GM10847 (cell line): Measurements from ENCODE around the gene TMEM131.

Experiments used
- POLR2A ChIP-seq: IDR thresholded peaks from 2 replicates; pipeline ENCODE4 v1.6.1; 2011; ENCODE audit not compliant: insufficient read length; ENCODE audit errors: extremely low read depth

The TMEM131 gene

DNA sequence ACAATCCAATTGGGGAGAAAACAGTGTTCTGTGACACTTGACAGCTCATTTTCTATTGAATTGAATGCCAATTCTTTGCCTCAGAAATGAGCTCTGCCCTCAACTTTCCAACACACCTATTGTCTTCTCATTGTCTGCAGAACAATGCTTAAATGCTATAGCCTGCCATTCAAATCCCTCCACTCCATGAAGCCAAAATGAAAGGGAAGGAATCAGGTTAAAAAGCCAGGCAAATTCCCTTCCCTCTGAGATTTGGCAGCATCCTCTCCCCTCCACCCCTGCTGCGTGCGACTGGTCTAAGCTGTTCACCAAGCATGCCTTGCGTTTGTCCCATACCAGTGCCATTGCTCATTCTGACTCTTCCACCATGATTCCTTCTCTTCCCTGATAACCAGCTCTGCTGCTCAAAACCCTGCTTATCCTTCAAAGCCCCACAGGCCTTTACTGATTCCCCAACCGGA, 32.4 kb upstream of the TMEM131 start:
- TF ChIP-seq POLR2A: no peak

GRCh38 chr2:98027538-98027937, 31.8 kb upstream of the TMEM131 start:
- no peak for TF ChIP-seq POLR2A

- TF ChIP-seq POLR2A: no peak
These were observed 31.3 kb upstream of the TMEM131 start for GRCh38 chr2:98026927-98027522.

DNA sequence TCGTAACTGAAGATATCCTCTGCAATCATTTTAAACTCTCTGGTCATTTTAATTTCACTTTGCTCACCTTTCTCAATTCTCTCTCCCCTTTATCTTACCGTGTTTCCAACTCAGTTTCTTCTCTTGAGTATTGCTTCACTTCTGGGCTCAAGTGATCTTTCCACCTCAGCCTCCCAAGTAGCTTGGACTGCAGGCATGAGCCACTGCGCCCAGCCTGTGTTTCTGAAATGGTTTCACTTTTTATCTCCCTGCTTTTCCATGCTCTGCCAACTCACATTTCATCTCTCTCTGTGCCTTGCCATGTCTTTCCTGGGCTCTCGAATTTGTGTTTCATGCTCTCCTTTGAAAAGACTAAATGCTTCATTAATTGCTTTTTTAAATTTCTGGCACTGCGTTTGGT, 30.5 kb upstream of the TMEM131 start:
- no peak for TF ChIP-seq POLR2A

DNA sequence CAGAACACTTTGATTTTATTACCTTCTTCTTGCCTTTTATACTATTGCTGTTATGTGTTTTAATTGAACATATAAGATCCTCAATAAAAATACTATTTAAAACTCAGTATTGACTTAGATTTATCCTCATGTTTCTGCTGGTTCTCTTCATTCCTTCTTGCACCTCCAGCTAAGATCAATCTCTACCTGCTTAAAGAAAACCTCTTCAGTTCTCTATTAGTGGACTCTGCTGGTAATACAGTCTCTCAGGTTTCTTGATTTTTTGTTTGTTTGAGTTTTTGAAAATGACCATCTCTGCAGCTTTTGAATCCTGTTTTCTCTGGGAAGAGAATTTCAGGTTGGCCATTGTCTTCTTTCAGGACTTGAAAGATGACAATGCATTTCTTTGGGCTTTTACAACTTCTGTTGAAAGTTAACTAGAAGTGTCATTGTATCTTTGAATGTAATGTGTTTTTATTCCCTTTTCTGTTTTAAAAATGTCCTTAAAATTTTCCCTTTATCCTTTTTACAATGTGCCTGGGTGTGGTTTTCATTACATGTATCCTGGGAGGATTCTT, 29.8 kb upstream of the TMEM131 start:
- no peak for TF ChIP-seq POLR2A

DNA sequence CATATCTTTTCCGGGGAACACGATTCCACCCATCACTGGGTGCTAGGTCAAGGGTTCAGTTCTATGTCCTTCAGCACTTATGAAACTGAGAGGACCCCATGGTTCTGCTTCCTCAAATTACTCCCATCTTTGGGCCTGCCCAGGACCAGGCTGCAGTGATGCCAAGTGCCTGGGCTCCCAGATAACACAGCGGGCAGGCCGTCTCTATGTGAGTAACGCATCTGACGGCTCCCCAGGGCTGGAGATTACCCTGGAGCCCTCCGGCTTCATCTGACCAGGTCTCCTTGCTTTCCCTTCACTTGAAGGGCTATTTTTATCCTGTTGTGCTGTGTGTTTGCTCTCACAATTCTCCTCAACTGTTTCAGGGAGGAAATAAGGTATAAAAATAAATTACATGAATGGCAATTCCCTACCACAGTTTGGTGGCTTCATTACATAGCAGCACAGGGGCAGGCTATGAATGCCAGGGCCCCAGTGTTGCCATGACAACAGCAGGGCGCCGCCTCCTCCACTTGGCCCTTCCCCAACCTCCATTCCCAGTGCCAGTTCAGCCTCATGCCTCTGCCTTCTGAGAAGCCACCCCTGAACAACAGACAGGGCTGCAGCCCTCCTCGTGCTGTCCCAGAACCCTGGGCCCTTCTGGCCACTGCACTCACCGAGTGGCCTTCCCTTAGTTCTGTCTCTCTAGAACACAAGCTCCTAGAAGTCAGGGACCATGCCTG, 25.4 kb upstream of the TMEM131 start:
- no peak for TF ChIP-seq POLR2A

DNA sequence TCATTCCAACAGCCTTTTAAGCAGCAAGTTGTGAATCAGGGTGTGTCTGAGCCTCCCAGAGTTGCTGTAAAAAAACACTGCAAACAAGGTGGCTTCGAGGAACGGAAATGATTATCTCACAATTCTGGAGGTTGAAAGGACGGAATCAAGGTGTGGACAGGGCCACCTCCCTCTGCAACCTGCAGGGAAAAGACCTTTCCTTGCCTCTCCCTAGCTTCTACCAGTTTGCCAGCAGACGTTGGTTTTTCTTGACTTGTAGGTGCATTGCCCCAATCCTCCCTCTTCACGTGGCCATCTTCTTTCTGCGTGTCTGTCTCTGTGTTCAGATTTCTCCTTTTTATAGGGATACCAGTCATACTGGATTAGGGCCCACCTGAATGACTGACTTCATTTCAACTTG, 24.8 kb upstream of the TMEM131 start:
- no peak for TF ChIP-seq POLR2A

- TF ChIP-seq POLR2A: no peak
These were observed 21.3 kb upstream of the TMEM131 start for GRCh38 chr2:98016908-98017670.

DNA sequence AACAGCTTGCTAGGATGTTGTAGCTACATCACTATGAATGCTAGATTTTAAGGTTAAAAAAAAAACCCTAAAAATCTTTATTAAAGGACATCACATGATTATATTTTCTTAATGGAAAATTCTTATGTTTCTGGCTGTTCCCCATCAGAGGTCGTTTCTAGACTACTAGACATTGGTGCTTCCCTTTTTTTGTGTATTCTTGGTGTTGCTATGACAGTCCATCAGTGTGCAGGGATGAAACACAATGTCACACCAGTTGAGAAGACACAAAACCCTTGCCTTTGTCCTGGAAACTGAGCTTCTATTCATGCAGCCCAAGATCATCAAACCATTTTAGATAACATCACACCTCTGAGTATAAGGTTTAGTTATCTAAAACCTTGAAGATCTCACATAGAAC, 19.9 kb upstream of the TMEM131 start:
- TF ChIP-seq POLR2A: no peak

DNA sequence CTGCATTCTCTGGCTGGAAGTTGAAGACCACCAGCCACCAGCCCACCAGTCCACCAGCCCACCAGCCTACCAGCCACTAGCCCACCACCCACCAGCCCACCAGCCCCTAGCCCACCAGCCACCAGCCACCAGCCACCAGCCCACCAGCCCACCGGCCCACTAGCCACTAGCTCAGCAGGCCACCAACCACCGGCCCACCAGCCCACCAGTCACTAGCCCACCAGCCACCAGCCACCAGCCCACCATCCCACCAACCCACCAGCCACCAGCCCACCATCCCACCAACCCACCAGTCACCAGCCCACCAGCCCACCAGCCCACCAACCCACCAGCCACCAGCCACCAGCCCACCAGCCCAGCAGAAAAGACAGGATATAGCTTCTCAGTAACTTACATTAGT, 18.6 kb upstream of the TMEM131 start:
- TF ChIP-seq POLR2A: no peak

GRCh38 chr2:98013407-98014042, 17.8 kb upstream of the TMEM131 start:
- TF ChIP-seq POLR2A: no peak

DNA sequence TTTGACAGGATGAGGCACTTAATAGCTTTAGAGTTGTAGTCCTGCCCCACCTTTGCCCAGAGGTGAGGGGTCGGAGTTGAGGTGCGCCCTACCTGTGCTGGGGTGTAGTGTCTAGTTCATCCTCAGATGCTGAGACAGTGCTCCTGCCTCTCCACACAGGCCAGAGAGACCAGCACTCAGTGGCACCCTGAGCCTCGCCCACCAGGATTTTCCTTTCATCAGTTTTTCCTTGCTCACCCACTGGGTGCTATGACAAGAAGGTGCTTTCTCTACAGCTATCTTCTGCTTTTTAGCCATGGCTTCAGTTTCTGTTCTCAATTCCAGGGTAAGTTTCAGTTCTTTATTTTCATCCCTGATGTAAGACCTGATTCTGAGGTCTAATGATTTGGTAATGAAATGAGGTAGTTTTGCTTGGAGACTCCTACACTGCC, 16.8 kb upstream of the TMEM131 start:
- TF ChIP-seq POLR2A: no peak

DNA sequence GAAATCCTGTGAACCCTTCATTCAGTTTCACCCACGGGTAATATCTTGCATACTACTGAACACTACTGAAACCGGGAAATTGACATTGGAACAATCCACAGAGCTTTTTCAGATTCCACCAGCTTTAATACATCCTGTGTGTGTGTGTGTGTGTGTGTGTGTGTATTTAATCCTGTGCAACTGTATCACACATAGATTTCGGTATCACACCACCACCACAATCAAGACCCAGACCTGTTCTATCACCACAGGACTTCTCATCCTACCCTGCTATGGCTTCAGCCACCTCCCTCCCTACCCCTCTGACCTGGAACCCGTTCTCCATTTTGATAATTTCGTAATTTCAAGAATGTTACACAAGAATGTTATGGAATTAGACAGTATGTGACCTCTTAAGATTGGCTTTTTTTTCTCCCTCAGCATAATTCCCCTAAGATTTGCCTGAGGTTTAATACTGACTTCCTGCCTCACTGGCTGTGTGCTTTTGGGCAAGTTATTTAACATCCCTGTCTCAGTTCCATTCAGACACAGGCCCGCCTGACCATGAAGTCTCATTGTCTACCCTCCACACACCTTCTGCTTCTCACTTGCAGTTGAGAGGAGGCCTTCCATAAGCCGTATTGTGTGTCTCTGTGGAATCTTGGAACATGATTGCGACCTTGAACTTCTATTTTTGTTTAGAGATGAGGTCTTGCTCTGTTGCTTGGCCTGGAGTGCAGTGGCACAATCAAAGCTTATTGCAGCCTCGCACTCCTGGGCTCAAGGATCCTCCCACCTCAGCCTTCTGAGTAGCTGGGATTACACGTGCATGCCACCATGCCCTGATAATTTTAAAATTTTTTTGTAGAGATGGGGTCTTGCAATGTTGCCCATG, 14.4 kb upstream of the TMEM131 start:
- TF ChIP-seq POLR2A: no peak

DNA sequence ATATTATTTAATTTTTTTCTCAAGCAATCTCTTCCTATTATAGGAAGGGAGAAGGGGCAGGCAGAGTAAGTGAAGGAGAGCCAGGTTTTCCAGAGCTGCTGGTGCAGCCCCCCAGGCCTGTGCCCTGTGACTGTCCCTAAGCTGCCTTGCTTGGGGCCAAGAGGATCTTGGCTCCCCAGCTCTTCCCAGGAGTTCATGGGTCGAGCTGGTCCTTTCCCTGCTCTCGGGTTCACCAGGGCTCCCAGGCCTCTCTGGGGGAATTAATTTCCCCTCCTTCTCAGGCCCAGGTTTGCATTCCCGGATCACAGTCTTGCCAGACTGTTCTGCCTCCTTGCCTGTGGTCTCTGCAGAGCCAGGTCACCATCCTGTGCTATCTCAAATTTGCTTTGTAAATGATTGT, 12.7 kb upstream of the TMEM131 start:
- TF ChIP-seq POLR2A: no peak
